ENCODE measurements around the gene ETNPPL.

GRCh38 chr4:108774809-108775530 lies 12.1 kb upstream of the ETNPPL start:
- TF ChIP-seq ARHGAP35 (CRISPR knock-in tag; IDR thresholded peaks at IDR 0.05; ENCODE audit: borderline replicate concordance), result no peak
- no peak for TF ChIP-seq MAX (IDR thresholded peaks at IDR 0.05)
- TF ChIP-seq ZBTB7B (CRISPR knock-in tag; IDR thresholded peaks at IDR 0.05), result no peak
- no peak for TF ChIP-seq FOXA3 (CRISPR knock-in tag; IDR thresholded peaks at IDR 0.05)
- TF ChIP-seq ZNF280B (CRISPR knock-in tag; IDR thresholded peaks at IDR 0.05; ENCODE audit: borderline replicate concordance), result no peak
- TF ChIP-seq RAD21 (CRISPR knock-in tag; IDR thresholded peaks at IDR 0.05), result no peak
- TF ChIP-seq CTCF (CRISPR knock-in tag; IDR thresholded peaks at IDR 0.05), result no peak
- TF ChIP-seq NR2F2 (IDR thresholded peaks at IDR 0.05; ENCODE audit: borderline replicate concordance, low read depth), result no peak
- no peak for TF ChIP-seq CREB1 (IDR thresholded peaks at IDR 0.05)
- TF ChIP-seq CREB1 (CRISPR knock-in tag; IDR thresholded peaks at IDR 0.05), result no peak
- TF ChIP-seq EZH2 (conservative IDR thresholded peaks at IDR 0.05; ENCODE audit: low read depth, low read length), result no peak
- TF ChIP-seq CHD4 (IDR thresholded peaks at IDR 0.05; ENCODE audit: borderline replicate concordance, low read length), result no peak
- no peak for TF ChIP-seq TAF1 (CRISPR knock-in tag; IDR thresholded peaks at IDR 0.05)
- TF ChIP-seq GRHL1 (CRISPR knock-in tag; conservative IDR thresholded peaks at IDR 0.05), result no peak
- TF ChIP-seq CCAR2 (optimal IDR thresholded peaks at IDR 0.05; ENCODE audit: low read depth, low read length), result no peak

Measured in HepG2 (cell line).